Inflammatory macrophage treated with lipopolysaccharide for 1 hour (primary cell): ENCODE results near the gene SLC1A5.
A peak's percentile ranks its signal among the peaks of the same experiment; 100 is the strongest.

Experiments used
- DNase-seq, 2 donors: peaks; one replicate each; pipeline ENCODE4 v3.0.0-alpha.2; 2020 to 2022

SLC1A5 gene

GRCh38 chr19:46798713-46799112 lies 10.3 kb upstream of the SLC1A5 start:
- DNase-seq: no peak

- no peak for DNase-seq
Measured at GRCh38 chr19:46797881-46798280, 9.5 kb upstream of the SLC1A5 start.

GRCh38 chr19:46791944-46792343 lies 3.5 kb upstream of the SLC1A5 start:
- DNase-seq: peak in 1 of 2 donors; percentile 10

- DNase-seq: no peak
Measured at GRCh38 chr19:46789371-46789770, 977 bp upstream of the SLC1A5 start.

GRCh38 chr19:46788968-46789338 lies 559 bp upstream of the SLC1A5 start:
- no peak for DNase-seq

- DNase-seq: peak; percentile 32 to 39
Measured at GRCh38 chr19:46787331-46788261, 798 bp downstream of the SLC1A5 start.

- no peak for DNase-seq
Measured at GRCh38 chr19:46787040-46787330, 1.4 kb downstream of the SLC1A5 start.

GRCh38 chr19:46786236-46787039 lies 2.0 kb downstream of the SLC1A5 start:
- peak; percentile 80 to 86 for DNase-seq

- no peak for DNase-seq
Measured at GRCh38 chr19:46785980-46786235, 2.5 kb downstream of the SLC1A5 start.

GRCh38 chr19:46785054-46785979 lies 3.1 kb downstream of the SLC1A5 start:
- DNase-seq: no peak

GRCh38 chr19:46784262-46785053 lies 3.9 kb downstream of the SLC1A5 start:
- peak; percentile 73 to 79 for DNase-seq

GRCh38 chr19:46783670-46784069 lies 4.7 kb downstream of the SLC1A5 start:
- DNase-seq: no peak

- DNase-seq: no peak
Measured at GRCh38 chr19:46782355-46783019, 5.9 kb downstream of the SLC1A5 start.

GRCh38 chr19:46777956-46778645 lies 10.3 kb downstream of the SLC1A5 start:
- DNase-seq: peak in 1 of 2 donors; percentile 49

GRCh38 chr19:46776927-46777911 lies 11.2 kb downstream of the SLC1A5 start:
- no peak for DNase-seq

- no peak for DNase-seq
Measured at GRCh38 chr19:46775642-46776258, 12.6 kb downstream of the SLC1A5 start.

- no peak for DNase-seq
Measured at GRCh38 chr19:46773018-46773399, 15.4 kb downstream of the SLC1A5 start.

- no peak for DNase-seq
Measured at GRCh38 chr19:46772170-46773017, 16.0 kb downstream of the SLC1A5 start.
